SK-N-SH (cell line): ENCODE data around the gene LRP5.

Experiments
- TF ChIP-seq, protein P1 (sequence below): fragments of 200-600 bp; sonication (generic); IDR thresholded peaks from 2 replicates; pipeline ENCODE4 v1.6.1; 2017; ENCODE audit warnings: antibody characterized with exemption, mild to moderate bottlenecking, moderate library complexity
- TF ChIP-seq, protein P2 (sequence below): IDR thresholded peaks from 2 replicates; pipeline ENCODE4; 2012
- TF ChIP-seq, protein P3 (sequence below): fragments of 150-350 bp; IDR thresholded peaks from 2 replicates; pipeline ENCODE4 v1.6.1; 2017; ENCODE audit warnings: antibody characterized with exemption, low read length, low read depth, borderline replicate concordance

DNA sequence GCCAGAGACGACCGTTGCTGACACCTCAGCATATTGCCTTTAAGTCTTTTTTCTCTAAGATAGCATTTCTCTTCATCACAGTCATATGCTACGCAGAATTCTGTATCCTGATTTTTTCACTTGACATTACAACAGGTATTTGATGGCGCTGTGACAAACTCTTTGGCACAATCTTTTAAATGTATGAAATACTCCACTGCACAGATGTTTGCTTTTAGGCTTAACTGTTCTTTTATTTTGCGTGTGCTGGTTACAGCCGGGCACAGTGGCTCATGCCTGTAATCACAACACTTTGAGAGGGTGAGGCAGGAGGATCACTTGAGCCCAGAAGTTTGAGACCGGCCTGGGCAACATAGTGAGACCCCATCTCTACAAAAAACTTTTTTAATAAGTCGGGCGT is 96.1 kb downstream of the LRP5 start:
- TF ChIP-seq, protein P1, sequence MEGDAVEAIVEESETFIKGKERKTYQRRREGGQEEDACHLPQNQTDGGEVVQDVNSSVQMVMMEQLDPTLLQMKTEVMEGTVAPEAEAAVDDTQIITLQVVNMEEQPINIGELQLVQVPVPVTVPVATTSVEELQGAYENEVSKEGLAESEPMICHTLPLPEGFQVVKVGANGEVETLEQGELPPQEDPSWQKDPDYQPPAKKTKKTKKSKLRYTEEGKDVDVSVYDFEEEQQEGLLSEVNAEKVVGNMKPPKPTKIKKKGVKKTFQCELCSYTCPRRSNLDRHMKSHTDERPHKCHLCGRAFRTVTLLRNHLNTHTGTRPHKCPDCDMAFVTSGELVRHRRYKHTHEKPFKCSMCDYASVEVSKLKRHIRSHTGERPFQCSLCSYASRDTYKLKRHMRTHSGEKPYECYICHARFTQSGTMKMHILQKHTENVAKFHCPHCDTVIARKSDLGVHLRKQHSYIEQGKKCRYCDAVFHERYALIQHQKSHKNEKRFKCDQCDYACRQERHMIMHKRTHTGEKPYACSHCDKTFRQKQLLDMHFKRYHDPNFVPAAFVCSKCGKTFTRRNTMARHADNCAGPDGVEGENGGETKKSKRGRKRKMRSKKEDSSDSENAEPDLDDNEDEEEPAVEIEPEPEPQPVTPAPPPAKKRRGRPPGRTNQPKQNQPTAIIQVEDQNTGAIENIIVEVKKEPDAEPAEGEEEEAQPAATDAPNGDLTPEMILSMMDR, result no peak
- TF ChIP-seq, protein P2, sequence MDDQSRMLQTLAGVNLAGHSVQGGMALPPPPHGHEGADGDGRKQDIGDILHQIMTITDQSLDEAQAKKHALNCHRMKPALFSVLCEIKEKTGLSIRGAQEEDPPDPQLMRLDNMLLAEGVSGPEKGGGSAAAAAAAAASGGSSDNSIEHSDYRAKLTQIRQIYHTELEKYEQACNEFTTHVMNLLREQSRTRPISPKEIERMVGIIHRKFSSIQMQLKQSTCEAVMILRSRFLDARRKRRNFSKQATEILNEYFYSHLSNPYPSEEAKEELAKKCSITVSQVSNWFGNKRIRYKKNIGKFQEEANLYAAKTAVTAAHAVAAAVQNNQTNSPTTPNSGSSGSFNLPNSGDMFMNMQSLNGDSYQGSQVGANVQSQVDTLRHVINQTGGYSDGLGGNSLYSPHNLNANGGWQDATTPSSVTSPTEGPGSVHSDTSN, result no peak
- TF ChIP-seq, protein P3, sequence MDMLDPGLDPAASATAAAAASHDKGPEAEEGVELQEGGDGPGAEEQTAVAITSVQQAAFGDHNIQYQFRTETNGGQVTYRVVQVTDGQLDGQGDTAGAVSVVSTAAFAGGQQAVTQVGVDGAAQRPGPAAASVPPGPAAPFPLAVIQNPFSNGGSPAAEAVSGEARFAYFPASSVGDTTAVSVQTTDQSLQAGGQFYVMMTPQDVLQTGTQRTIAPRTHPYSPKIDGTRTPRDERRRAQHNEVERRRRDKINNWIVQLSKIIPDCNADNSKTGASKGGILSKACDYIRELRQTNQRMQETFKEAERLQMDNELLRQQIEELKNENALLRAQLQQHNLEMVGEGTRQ, result no peak
